HG03108 (cell line): ENCODE results near the gene CATSPERZ.
"Not testable (repeated sequence)": the region's sequence is repeated elsewhere in the genome, so short reads cannot be mapped to it uniquely, and the experiment has no call there.

ENCODE experiments used
- ATAC-seq: cut with Tn5 transposase; IDR thresholded peaks from one replicate; pipeline ENCODE4 v1.9.1; 2021; ENCODE audit warnings: moderate library complexity; ENCODE audit not compliant: unreplicated experiment

CATSPERZ gene

DNA sequence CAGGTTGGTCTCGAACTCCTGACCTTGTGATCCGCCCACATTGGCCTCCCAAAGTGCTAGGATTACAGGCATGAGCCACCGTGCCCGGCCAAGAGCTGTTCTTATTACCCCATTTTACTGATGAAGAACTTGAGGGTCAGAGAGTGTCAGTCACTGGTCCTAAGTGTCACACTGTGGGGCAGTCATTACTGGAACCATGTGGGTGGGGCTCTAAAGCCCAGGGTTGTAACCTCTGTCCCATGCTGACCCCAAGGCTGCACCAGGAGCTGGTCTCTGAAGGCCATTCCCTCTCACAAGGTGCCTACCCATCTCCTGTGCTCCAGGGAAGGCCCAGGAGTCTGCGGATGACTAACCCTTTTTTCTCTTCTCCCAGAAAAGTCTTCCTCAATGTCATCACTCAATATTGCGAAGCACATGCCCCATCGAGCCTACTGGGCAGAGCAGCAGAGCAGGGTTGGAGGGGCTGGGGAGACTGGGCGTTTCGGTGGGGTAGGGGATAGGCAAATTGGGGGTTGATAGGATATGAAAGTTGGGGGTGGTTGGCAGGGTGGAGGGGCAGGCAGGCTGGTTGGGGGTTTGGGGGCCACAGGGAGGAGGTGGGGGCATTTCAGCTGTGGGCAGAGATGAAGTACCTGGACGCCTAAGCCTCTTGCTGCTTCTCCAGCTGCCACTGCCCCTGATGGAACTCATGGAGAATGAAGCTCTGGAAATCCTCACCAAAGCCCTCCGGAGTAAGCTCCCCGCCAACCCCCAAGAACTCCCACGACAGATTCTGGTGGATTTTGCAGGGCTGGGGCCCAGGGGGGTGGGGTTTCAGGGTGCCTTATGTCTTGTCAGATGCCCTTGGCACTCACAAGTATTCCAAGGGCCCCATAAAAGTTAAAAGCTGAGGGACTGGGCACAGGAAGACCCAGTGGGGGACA lies 3.2 kb downstream of the CATSPERZ start:
- ATAC-seq: no peak

DNA sequence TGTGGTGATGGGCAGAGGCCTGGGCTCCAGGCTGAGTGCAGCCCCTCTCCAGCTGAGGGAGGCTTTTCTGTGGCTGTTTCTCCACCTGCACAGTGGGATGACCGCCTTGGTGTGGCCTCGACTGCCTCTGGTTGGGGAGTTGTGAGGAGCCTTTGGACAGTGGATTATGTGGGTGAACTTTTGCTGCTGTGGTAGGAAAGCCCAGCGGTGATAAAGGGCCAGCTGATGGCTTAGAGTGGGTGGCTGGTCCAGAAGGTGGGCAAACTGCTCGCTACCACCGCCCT lies 3.8 kb downstream of the CATSPERZ start:
- ATAC-seq: no peak

DNA sequence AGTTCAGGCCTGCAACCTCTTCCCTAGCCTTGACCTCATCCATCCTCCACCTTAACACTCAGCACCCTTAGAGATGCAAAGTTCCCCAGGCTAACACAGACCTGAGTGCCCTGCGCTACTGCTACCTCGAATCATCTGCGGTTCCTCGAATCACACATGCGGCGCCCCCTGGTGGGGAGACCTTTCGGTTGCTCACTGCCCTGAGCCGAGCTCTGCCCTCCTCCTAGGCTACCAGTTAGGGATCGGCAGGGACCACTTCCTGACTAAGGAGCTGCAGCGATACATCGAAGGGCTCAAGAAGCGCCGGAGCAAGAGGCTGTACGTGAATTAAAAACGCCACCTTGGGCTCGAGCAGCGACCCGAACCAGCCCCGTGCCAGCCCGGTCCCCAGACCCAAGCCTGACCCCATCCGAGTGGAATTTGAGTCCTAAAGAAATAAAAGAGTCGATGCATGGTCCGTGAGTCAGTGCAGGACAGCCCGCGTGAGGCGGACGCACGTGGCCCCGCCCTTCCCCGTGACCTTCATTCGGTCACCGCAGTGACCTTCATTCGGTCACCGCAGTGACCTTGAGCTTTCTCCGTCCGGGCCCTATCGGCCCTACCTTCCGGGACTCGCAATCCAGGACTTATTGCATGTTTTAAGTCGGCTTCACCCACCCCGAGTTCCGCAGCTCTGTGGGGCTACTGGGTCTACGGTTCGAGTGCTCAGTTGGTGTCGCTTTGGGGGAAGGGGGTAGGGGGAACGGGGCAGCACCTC lies 4.3 kb downstream of the CATSPERZ start:
- peak; percentile 30 for ATAC-seq

DNA sequence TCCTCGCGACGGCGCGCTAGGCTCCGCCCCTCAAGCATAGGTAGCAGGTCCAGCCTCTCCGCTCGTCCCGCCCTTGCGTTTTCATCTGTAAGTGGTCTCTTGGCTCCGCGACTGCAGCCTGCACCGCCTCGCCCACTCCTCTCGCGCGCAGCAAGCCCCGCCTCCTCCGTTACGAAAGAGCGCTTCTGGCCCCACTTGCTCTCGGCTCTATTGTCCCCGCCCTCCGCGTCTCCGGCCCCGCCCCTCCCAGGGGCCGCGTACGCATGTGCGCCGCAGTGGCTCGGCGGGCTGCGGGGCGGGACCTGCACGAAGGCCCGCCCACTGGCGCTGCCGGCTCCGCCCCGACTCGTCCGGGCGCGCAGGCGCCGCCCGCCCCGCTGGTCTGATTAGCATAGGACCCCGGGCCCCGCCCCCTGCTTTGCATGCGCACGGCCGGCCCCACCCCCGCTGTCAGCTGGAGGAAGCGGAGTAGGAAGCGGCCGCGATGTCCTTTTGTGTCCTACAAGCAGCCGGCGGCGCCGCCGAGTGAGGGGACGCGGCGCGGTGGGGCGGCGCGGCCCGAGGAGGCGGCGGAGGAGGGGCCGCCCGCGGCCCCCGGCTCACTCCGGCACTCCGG lies 5.0 kb downstream of the CATSPERZ start, which contains the start of gene ESRRA:
ESRRA (plus strand) TSS at position 450 of the 616 bp plus-strand sequence. CDS start 1,656 bp downstream, outside the sequence.
- ATAC-seq: peak; percentile 62

DNA sequence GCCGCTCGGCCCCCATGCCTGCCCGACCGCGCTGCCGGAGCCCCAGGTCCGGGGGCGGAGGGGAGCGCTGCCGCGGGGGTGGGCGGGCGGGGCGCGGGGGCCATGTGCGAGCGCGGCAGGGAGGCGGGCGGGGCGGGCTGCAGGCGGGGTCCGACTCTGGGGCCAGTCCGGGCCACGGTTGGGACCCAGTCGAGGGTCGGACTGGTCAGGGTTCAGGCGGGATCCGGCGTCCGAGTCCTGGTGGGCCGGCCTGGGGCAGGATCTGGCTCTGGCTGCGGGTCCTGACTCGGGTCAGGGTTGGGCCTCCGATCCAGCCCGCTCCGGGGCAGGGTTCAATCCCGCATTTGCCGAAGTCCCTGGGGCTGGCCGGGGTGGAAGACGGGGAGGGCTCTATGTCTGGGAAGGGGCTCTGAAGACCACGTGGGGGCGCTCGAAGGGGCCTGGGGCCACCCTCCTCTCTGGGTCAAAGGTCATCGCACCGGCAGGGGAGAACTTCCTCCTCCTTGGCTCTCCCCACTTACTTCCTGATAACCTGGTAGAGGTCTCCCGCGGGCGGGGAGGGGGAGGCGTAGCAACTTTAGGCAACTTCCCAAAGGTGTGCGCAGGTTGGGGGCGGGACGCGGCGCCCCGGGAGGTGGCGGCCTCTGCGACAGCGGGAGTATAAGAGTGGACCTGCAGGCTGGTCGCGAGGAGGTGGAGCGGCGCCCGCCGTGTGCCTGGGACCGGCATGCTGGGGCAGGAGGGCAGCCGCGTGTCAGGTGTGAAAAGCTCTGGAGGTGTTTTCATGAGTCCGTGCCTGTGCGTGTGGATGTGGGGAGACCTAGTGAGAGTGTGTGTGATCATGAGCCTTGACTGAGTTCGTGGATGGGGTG lies 5.8 kb downstream of the CATSPERZ start:
- ATAC-seq: peak; percentile 19

DNA sequence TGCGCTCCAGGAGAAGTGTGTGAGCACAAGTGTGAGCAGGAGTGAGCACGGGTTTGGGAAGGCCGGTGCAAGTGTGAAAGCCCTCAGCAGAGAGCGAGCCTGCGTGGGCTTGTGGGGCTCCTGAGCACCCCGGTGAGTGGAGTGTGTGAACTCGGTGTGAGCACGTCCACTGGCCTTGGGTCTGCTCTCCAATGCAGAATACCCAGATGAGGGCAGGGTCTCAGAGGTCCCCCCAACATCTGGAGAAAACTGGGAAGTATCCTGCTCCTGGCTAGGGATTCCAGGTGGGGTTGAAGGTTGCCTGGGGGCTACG lies 6.4 kb downstream of the CATSPERZ start:
- no peak for ATAC-seq

DNA sequence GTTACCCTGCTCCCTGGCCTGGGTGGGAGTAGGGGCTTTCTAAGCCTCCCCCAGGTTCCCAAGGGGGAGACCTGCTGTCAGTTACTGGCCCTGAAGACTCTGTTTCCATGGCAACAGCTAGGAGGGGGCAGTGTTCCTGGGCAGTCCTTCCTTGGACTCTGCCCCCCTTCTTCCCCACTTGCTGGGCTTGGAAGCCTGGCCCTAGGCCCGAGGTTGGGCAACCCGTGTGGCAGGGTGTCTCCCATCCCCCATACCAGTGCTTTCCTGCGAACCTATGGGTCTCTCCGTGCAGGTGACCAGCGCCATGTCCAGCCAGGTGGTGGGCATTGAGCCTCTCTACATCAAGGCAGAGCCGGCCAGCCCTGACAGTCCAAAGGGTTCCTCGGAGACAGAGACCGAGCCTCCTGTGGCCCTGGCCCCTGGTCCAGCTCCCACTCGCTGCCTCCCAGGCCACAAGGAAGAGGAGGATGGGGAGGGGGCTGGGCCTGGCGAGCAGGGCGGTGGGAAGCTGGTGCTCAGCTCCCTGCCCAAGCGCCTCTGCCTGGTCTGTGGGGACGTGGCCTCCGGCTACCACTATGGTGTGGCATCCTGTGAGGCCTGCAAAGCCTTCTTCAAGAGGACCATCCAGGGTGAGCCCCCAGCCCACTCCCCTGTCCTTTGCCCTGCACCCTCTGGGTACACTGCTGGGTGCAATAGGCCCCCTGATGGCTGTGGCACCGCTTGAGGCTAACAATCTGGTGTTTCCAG lies 6.9 kb downstream of the CATSPERZ start:
- no peak for ATAC-seq

DNA sequence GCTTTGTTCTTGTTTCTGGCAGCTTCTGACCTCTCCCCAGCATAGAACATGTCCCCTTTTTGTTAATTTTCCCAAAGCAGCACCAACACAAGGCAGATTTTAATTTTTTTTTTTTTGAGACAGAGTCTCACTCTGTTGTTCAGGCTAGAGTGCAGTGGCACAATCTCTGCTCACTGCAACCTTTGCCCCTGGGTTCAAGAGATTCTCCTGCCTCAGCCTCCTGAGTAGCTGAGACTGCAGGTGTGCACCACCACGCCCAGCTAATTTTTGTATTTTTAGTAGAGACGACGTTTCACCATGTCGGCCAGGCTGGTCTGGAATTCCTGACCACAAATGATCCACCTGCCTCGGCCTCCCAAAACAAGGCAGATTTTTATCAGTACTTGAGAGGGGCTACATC lies 7.6 kb downstream of the CATSPERZ start:
- not testable (repeated sequence) for ATAC-seq

DNA sequence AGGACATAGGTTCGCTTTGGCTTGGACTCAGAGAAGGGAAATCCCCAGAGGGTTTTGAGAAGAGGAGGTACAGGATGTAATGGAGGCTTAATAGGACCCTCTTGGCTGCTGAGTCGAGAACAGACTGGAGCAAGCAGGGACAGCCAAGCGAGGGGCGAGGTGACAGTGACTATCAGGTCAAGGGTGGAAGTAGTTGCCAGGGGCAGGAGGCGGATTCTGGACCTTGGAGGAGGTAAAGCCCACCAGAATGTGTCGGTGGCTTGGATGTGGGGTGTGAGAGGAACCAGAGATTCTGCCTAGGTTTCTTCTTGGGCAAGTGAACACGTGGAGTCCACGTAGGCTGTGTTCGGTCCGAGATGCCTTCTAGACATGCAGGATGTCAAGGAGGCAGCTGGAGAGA lies 12.8 kb downstream of the CATSPERZ start:
- ATAC-seq: no peak

DNA sequence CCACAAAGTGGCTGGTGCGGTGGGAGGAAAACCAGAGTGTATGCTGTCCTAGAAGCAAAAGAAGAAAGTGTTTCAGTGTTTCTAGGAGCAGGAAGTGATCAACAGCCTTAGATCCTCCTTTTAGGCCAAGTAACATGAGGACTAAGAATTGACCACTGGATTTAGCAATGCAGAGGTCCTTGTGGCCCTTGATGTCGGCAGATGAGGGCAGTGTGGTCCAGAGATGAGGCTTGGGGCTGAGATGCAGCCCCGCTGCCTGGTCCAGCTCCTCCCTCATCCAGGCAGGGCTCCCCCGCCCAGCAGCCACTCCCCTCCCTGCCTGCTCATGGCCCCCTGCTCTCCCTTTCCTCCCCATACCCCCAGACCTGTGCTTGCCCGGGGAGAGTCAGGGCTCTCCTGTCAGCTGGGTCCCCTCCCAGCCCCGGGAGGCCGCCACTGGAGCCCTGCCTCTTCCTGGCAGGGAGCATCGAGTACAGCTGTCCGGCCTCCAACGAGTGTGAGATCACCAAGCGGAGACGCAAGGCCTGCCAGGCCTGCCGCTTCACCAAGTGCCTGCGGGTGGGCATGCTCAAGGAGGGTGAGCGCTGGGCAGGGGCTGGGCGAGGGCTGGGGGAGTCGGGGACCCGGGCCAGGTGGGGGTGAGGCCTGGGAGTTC lies 13.5 kb downstream of the CATSPERZ start:
- ATAC-seq: no peak

DNA sequence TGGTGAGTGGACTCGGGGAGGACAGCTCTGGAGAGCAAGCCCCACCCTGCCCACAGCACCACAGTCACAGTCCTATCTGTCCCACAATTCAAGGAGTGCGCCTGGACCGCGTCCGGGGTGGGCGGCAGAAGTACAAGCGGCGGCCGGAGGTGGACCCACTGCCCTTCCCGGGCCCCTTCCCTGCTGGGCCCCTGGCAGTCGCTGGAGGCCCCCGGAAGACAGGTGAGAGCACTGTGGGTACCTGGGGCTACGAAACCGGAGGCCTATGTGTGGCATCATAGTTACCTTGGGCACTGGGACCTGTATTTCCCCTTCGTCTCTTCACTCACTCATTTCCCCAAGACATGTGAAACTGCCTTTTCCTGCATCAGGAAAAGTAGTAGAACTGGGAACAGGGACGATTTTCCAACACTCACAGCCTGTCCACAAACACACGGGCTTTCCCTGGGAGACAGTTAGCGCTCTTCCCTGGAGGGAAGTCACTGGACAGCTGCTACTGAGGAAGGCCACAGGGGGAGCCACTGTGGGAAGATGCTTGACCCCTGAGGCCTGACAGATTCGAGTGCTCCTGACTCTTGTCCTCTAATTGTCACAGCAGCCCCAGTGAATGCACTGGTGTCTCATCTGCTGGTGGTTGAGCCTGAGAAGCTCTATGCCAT lies 14.1 kb downstream of the CATSPERZ start:
- ATAC-seq: no peak

DNA sequence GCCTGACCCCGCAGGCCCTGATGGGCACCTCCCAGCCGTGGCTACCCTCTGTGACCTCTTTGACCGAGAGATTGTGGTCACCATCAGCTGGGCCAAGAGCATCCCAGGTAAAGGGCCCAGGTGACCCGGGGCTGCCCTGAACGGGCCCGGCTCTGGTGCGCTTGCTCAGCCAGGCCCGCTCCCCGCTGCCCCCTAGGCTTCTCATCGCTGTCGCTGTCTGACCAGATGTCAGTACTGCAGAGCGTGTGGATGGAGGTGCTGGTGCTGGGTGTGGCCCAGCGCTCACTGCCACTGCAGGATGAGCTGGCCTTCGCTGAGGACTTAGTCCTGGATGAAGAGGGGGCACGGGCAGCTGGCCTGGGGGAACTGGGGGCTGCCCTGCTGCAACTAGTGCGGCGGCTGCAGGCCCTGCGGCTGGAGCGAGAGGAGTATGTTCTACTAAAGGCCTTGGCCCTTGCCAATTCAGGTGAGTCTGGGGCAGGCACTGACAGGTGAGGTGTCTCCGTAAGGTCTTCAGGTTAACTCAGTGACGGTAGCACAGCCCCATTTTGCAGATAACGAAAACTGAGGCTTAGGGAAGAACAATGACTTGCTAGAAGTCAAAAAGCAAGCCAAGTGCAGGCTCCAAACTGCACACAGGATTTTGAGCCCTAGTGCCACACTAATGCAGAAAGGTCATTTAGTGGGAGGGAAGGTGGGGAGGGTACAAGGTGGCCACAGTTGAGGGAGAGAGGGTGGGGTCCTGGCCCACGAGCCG lies 14.8 kb downstream of the CATSPERZ start:
- no peak for ATAC-seq

DNA sequence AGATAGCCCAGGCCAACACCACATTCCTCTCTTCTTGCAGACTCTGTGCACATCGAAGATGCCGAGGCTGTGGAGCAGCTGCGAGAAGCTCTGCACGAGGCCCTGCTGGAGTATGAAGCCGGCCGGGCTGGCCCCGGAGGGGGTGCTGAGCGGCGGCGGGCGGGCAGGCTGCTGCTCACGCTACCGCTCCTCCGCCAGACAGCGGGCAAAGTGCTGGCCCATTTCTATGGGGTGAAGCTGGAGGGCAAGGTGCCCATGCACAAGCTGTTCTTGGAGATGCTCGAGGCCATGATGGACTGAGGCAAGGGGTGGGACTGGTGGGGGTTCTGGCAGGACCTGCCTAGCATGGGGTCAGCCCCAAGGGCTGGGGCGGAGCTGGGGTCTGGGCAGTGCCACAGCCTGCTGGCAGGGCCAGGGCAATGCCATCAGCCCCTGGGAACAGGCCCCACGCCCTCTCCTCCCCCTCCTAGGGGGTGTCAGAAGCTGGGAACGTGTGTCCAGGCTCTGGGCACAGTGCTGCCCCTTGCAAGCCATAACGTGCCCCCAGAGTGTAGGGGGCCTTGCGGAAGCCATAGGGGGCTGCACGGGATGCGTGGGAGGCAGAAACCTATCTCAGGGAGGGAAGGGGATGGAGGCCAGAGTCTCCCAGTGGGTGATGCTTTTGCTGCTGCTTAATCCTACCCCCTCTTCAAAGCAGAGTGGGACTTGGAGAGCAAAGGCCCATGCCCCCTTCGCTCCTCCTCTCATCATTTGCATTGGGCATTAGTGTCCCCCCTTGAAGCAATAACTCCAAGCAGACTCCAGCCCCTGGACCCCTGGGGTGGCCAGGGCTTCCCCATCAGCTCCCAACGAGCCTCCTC lies 15.7 kb downstream of the CATSPERZ start:
- not testable (repeated sequence) for ATAC-seq

DNA sequence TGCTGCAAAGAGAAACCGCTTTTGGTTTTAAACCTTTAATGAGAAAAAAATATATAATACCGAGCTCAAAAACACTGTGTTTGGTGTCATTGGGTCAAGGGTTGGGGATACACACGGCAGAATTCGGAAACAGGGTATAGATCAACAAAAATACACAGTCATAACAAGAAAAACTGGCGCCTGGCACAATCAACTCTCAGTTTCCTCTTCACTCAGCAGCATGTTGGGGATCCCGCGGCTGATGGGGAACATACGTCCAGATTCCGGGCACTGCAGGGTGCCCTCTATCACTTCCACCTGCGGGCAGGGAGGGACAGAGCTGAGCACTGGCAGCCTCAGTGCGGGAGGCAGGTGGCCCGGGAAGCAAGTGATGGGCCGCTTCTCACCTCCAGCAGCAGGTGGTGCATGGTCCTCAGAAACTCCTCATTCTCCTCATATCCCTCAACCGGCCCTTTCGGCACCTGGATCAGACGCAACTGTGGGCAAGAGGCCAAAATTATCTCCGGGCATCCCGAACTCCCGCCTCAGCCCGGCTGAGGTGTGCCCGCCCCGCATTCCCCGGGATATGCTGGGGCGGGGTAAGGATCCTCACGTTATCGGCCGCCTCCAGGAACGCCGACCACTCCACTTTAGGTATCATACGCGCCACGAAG lies 16.6 kb downstream of the CATSPERZ start:
- no peak for ATAC-seq

DNA sequence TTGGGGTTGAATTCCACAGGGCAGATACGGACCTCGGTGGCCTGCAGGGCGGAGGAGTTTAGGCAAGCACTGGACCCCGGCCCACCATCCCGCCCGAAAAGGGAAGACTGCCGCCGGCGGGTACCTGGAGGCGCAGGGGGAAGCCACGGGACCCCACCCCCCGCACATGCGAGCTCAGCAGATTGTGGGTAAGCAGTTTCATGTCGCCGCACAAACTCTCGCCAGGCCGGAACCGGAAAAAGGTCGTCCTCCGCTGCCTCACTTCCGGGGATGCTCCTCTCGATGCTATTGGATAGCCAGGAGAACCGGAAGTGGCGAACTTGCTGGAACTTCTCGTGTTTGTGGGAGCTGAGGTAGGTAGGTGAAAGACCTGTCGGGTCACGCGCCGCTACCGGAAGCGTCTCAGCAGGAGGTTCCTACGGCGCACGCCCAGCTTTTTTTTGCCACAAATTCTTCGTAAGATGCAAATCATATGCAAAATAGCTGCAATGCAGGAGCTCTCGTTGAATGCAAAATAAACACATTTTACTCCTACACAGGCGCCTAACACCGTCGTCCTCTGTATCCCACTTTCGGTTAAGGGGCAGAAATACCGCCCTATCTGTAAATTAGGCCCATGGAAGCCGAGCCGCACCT lies 17.3 kb downstream of the CATSPERZ start, which contains the start of gene TRMT112:
TRMT112 (minus strand) TSS at position 235 of the 636 bp plus-strand sequence; CDS start at position 202, 33 bp downstream.
- ATAC-seq: peak; percentile 55
